ENCODE data around the gene FHIT. TPM values are rescaled to one million over a fixed set of nuclear protein-coding genes. Genes with fewer than 3 reads are reported as not detected.

Gene FHIT
- total and polyA plus RNA-seq, 2 of the 4 experiments (the other 2 are of a cell fraction) = 0.07 TPM; not detected in 1

- dilution Hi-C loops (cut with HindIII; ENCODE audit: low sequenced_read_pairs, unreplicated experiment) = no loop called here
- ATAC-seq (ENCODE audit: low read depth) (no peak), DNase-seq (no peak)
- H4K20me1 ChIP-seq (ENCODE audit: insufficient read depth, low read length) = no peaks in the 10 kb centered on the region
- no peak overlapping the region for H4K8ac ChIP-seq (ENCODE audit: low read depth in 2 of 2, low read length in 2 of 2)
- H3K4me1 ChIP-seq (ENCODE audit: control insufficient read depth, insufficient read depth, low read length) = no peaks in the 10 kb centered on the region
- H3K4me3 ChIP-seq (ENCODE audit: insufficient read depth, low read depth, low read length) = no peak overlapping the region
- H3K9ac ChIP-seq (ENCODE audit: low read depth, low read length) = no peak overlapping the region
- H3K27me3 ChIP-seq (ENCODE audit: control insufficient read depth, insufficient read depth, low read length) = no peaks in the 10 kb centered on the region
- no peaks in the 10 kb centered on the region for H3K79me1 ChIP-seq (ENCODE audit: low read depth in 1 of 2, low read length in 2 of 2)
- CTCF ChIA-PET = no interaction called here
- H3K56ac ChIP-seq (ENCODE audit: extremely low read depth, insufficient read depth, low read length) = no peak overlapping the region
- H3K4me2 ChIP-seq (ENCODE audit: low read depth, low read length) = no peak overlapping the region
- peaks cover 4% of the 10 kb centered on the region; the same call in 1 of the 2 replicates for H3K9me3 ChIP-seq (ENCODE audit: control insufficient read depth, insufficient read depth, low read length)
- H3K14ac ChIP-seq (replicated peaks; ENCODE audit: low read depth, low read length) = no peak overlapping the region
- intact Hi-C loops (cut with micrococcal nuclease) = no loop called here
- H3K18ac ChIP-seq (ENCODE audit: low read depth, low read length) = no peak overlapping the region
- WGBS, 2 experiments (ENCODE audit: extremely low coverage in 2 of 2, insufficient read length in 1 of 2) = no CpG with 5 or more reads among the region's 4 CpGs
- TF ChIP-seq BHLHE40 (IDR thresholded peaks at IDR 0.05; ENCODE audit: low read depth, low read length) (no peak), ELK1 (IDR thresholded peaks at IDR 0.05; ENCODE audit: borderline replicate concordance, low read depth, low read length) (no peak), POLR2A (IDR thresholded peaks at IDR 0.05; ENCODE audit: low read depth, low read length) (no peak), MAZ (IDR thresholded peaks at IDR 0.05; ENCODE audit: borderline replicate concordance, low read depth, low read length) (no peak), SMC3 (IDR thresholded peaks at IDR 0.05; ENCODE audit: low read depth, low read length) (no peak), USF2 (IDR thresholded peaks at IDR 0.05; ENCODE audit: low read depth, low read length) (no peak), CTCF (conservative IDR thresholded peaks at IDR 0.05; ENCODE audit: low read depth, low read length) (no peak), CHD1 (IDR thresholded peaks at IDR 0.05; ENCODE audit: low read depth, low read length) (no peak), RAD21 (IDR thresholded peaks at IDR 0.05; ENCODE audit: low read length) (no peak), NFE2L2 (IDR thresholded peaks at IDR 0.05; ENCODE audit: low read depth, low read length) (no peak), RFX5 (IDR thresholded peaks at IDR 0.05; ENCODE audit: low read depth, low read length) (no peak), MXI1 (IDR thresholded peaks at IDR 0.05; ENCODE audit: borderline replicate concordance, low read depth, low read length) (no peak), FOS (IDR thresholded peaks at IDR 0.05; ENCODE audit: low read depth, low read length) (no peak), RCOR1 (IDR thresholded peaks at IDR 0.05; ENCODE audit: insufficient replicate concordance, low read length) (no peak), CEBPB (IDR thresholded peaks at IDR 0.05; ENCODE audit: low read depth, low read length) (no peak), MAFK (IDR thresholded peaks at IDR 0.05; ENCODE audit: low read depth, low read length) (no peak)
- H3K23ac ChIP-seq (ENCODE audit: low read depth, low read length) = no peak overlapping the region
- no peak overlapping the region for H4K5ac ChIP-seq (ENCODE audit: low read depth, low read length)
- H2BK120ac ChIP-seq (ENCODE audit: low read depth, low read length) = no peak overlapping the region
- H3K4ac ChIP-seq (ENCODE audit: low read depth, low read length) = no peak overlapping the region
- in situ Hi-C loops (cut with MboI; ENCODE audit: low sequenced_read_pairs) = no loop called here
- POLR2A ChIA-PET (ENCODE audit: unreplicated experiment) = no interaction called here
- H2AK9ac ChIP-seq (replicated peaks; ENCODE audit: low read depth, low read length, poor library complexity) = no peak overlapping the region
- H2AK5ac ChIP-seq (ENCODE audit: low read depth, low read length) = no peak overlapping the region
- H2BK15ac ChIP-seq (ENCODE audit: low read depth, low read length) = no peak overlapping the region
- H2AFZ ChIP-seq (replicated peaks; ENCODE audit: low read length, poor library complexity) = no peak overlapping the region
- BruUV-seq (replicated peaks) = no TSS peak
- no peak overlapping the region for H2BK20ac ChIP-seq (ENCODE audit: low read depth, low read length)
- no peak overlapping the region for H2BK5ac ChIP-seq (ENCODE audit: low read depth, low read length, poor library complexity, severe bottlenecking)
- H3K36me3 ChIP-seq (ENCODE audit: control insufficient read depth, insufficient read depth, low read length) = no peaks in the 10 kb centered on the region
- H4K91ac ChIP-seq (ENCODE audit: insufficient read depth, low read depth, low read length) = no peak overlapping the region
- no peak overlapping the region for H3K27ac ChIP-seq (ENCODE audit: insufficient read depth, low read length)
- no peaks in the 10 kb centered on the region for H3K9me1 ChIP-seq (ENCODE audit: insufficient read depth, low read length)
Observed at GRCh38 chr3:60956729-60957128, 294.5 kb downstream of the FHIT start.
